ENCODE measurements around the gene CHCHD3.
"Not testable (repeated sequence)": the region's sequence is repeated elsewhere in the genome, so short reads cannot be mapped to it uniquely, and the experiment has no call there.

The CHCHD3 gene

DNA sequence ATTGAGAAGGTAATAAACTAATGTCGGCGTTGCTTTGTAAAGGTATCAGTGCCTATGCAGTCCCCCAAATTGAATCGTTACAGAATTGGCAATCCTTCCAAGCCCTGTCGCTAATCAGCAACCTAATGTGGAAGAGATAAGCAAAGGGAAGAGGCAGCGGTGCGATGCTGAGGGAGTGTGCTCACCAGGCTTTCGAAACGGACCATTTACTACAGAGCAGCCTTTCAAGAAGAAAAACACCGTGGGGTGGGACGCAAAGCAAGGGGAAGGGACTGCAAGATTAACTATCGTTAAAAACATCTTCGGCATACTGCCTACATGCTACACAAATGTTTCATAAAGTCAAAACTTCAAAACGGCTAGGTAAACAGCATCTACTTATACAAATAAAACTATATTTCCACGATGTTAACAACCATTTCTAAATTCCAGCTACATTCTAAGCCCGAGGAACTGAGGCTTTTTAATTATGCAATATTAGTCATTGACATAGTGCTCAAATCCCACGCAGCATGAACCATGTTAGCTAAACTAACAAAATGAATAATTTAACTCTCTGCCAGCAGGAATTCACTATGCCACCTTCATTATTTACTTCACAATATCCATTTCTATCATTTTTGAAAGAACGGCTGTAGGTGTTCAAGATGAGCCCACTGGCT is 85.2 kb downstream of the CHCHD3 start:
- no peak overlapping the region for H3K27ac Mint-ChIP-seq
- intact Hi-C loops (cut with micrococcal nuclease) = no loop called here
- no peaks in the 10 kb centered on the region for H3K9me3 Mint-ChIP-seq
- H3K27me3 Mint-ChIP-seq = no peaks in the 10 kb centered on the region
- no peaks in the 10 kb centered on the region for H3K36me3 Mint-ChIP-seq (ENCODE audit: low read depth)
- H3K4me3 Mint-ChIP-seq = no peak overlapping the region
- H3K4me1 Mint-ChIP-seq (ENCODE audit: low read depth) = peaks cover 6% of the 10 kb centered on the region

DNA sequence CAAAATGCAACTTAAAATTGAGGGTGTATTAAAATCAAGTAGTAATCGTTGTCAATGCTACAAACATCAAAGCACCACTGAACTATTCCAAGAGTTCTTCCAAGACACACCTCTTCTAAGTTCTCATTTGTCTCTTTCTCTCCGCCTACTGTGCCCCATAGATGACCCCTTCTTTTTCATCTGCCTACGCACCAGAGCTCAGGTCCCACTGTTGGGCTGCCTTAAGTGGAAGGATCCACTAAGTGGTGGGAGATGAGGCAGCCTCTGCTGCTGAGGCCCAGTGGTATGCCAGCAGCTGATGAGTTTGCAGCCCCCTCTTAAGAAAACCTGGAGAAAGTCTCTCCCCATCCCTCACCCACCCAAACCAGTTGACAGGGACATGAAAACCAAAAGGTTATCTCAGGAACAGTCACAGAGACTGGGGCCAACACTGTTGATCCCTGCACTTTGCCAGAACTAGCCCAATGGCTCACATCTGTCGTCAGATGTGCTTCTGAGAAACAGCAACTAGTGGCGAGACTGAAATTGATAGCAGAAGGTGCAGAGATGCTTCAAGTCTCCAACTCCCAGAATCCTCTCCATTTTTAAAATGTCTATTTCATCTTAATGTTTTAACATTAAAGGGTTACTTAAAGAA is 88.4 kb downstream of the CHCHD3 start:
- H3K27ac Mint-ChIP-seq = no peak overlapping the region
- H3K9me3 Mint-ChIP-seq = no peaks in the 10 kb centered on the region
- H3K4me3 Mint-ChIP-seq = no peak overlapping the region
- H3K36me3 Mint-ChIP-seq (ENCODE audit: low read depth) = no peaks in the 10 kb centered on the region
- peaks cover 17% of the 10 kb centered on the region for H3K4me1 Mint-ChIP-seq (ENCODE audit: low read depth)
- H3K27me3 Mint-ChIP-seq = no peaks in the 10 kb centered on the region
- intact Hi-C loops (cut with micrococcal nuclease) = no loop called here

DNA sequence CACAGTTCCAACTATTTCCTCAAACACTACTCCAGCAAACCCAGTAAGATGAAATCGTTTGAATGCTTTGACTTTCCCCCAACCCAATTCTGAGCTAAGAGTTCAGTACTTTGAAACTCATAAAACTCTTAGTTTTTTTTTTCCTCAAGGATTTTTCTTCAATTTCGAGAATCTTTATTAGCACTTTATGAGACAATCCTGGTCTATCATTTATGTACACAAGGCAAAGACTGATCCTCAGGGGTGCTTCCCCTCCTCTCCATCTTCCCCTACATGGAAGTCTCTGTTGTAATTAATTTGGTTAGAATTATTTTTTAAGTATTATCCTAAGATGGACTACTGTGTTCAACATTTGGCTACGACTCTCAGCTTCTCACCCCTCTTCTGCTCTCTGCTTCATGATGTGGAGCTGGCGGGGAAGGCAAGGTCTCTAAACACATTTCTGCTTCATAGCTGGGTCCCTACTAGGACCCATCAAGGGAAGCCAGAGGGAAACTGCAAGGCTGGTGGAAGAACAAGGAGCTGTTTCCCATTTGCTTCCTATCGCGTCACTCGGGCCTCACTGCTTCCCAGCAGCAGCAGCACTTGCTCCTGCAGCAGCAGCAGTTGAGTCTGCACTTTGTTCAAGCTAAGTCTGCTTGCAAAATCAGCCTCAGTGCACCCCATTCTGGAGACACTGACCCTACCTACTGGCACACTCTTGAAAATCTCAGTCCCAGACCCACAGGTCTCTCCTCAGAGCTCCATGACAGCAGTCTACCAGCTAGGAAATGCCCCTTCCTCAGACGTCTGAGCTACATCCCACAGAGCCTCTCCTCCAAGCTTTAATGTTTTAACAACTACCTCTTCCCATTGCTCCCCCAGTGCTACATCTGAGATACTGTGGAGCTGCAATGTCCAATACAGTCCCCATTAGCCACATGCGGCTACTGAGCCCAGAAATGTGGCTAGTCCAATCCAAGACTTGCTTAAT is 90.0 kb downstream of the CHCHD3 start:
- Mint-ChIP-seq H3K4me1 (ENCODE audit: low read depth) (peaks cover 17% of the 10 kb centered on the region), H3K27ac (no peak overlapping the region), H3K36me3 (ENCODE audit: low read depth) (no peaks in the 10 kb centered on the region), H3K27me3 (no peaks in the 10 kb centered on the region), H3K9me3 (peaks cover 8% of the 10 kb centered on the region), H3K4me3 (no peak overlapping the region)
- intact Hi-C loops (cut with micrococcal nuclease) = no loop called here

DNA sequence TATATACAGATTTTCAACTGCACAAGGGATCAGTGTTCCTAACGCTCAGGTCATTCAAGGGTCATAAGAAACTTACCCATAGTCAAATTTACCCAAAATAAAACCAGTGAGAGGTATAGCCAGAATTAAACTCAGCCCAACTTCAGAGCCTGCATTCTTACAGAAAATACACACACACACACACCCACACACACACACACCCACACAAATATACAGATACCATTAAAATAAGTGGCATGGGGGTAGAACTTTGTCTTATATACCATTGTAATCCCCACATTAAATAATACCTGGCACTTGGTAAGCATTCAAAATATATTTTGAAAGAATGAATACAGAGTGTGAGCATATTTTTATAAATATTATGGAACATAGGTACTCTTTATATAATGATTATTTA is 93.8 kb downstream of the CHCHD3 start:
- Mint-ChIP-seq H3K9me3 (peaks cover 14% of the 10 kb centered on the region), H3K4me3 (no peak overlapping the region), H3K36me3 (ENCODE audit: low read depth) (no peaks in the 10 kb centered on the region), H3K27me3 (no peaks in the 10 kb centered on the region), H3K4me1 (ENCODE audit: low read depth) (peaks cover 12% of the 10 kb centered on the region), H3K27ac (no peak overlapping the region)
- intact Hi-C loops (cut with micrococcal nuclease) = no loop called here

DNA sequence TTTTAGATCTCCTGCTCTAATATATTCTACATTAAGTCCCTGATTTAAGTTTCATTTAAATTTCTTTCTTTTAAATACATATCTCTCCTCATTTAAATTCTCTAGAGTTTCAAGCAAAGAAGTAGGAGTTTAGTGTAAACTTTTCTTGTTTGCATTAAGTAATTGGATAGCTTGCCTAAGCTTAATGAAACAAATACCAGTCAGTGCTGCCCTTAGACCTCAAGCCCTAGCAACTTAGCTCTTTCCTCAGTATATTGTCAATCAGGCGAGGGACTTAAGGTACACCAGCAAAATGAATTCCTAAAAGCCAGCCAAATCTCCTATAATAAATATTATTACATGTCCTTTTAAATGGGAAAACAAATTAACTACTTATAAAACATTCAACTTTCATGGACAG is 101.5 kb downstream of the CHCHD3 start:
- intact Hi-C loops (cut with micrococcal nuclease) = no loop called here
- H3K36me3 Mint-ChIP-seq (ENCODE audit: low read depth) = no peaks in the 10 kb centered on the region
- no peak overlapping the region for H3K4me3 Mint-ChIP-seq
- no peak overlapping the region for H3K27ac Mint-ChIP-seq
- no peaks in the 10 kb centered on the region for H3K27me3 Mint-ChIP-seq
- H3K9me3 Mint-ChIP-seq = no peaks in the 10 kb centered on the region
- peaks cover 13% of the 10 kb centered on the region for H3K4me1 Mint-ChIP-seq (ENCODE audit: low read depth)

DNA sequence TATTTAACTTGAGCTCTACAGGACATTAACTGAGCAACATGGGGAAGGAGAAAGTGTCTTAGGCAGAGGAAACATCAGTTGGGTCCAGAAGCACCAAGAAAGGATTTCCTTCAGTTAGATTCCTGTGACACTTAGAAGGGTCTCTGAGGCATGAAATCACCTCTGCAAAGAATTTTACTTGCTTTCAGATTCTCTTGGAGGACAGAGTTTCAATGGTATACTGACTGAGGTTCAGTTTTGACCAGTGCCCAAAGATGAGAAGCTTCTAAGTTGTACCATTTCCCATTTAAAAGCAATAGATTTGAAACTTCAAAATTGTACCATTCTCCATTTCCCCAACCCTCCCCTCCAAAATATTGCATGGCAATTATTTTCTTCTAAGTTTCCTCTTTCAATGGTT is 102.4 kb downstream of the CHCHD3 start:
- peaks cover 8% of the 10 kb centered on the region for H3K36me3 Mint-ChIP-seq (ENCODE audit: low read depth)
- H3K4me1 Mint-ChIP-seq (ENCODE audit: low read depth) = peaks cover 13% of the 10 kb centered on the region
- no peak overlapping the region for H3K27ac Mint-ChIP-seq
- H3K27me3 Mint-ChIP-seq = no peaks in the 10 kb centered on the region
- no peak overlapping the region for H3K4me3 Mint-ChIP-seq
- intact Hi-C loops (cut with micrococcal nuclease) = no loop called here
- no peaks in the 10 kb centered on the region for H3K9me3 Mint-ChIP-seq

DNA sequence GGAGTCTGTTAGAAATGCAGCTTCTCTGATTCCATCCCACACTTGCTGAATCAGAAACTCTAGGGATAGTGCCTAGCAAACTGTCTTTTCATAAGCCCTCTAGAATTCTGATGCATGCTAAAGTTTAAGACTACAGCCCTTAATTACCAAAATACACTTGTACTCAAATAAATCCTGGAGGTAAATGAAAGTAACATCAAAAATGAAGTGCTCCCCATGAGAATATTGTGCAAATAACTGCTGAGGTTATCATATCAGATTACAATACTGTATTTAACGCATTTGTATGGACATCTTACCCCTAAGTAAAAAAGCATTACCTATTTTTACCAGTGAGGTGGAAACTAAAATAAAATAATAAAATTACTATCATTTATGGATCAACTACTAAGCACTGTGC is 104.7 kb downstream of the CHCHD3 start:
- Mint-ChIP-seq H3K9me3 (no peaks in the 10 kb centered on the region), H3K4me1 (ENCODE audit: low read depth) (peaks cover 18% of the 10 kb centered on the region), H3K4me3 (no peak overlapping the region), H3K27ac (no peak overlapping the region), H3K27me3 (no peaks in the 10 kb centered on the region), H3K36me3 (ENCODE audit: low read depth) (peaks cover 30% of the 10 kb centered on the region)
- intact Hi-C loops (cut with micrococcal nuclease) = no loop called here

DNA sequence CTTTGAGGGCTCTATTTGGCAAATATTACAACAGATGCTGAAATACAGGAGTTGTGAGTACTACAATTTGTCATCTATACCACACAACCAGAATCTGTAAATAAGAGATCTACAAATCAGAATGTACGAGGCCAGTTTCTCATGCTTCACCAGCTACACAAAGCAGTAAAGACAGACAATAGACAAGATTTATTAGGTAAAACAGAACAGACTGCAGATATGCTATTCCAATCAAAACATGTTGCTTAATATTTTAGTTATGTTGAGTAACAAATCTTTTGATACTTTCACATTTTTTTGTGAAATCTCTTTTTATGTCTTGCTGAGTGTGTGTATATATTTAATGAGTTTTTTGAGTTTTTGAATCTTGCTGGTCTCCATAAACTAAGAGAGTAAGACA is 109.1 kb downstream of the CHCHD3 start:
- Mint-ChIP-seq H3K4me1 (ENCODE audit: low read depth) (peaks cover 34% of the 10 kb centered on the region), H3K27me3 (no peaks in the 10 kb centered on the region), H3K9me3 (no peaks in the 10 kb centered on the region), H3K36me3 (ENCODE audit: low read depth) (peaks cover 30% of the 10 kb centered on the region), H3K4me3 (no peak overlapping the region), H3K27ac (no peak overlapping the region)
- intact Hi-C loops (cut with micrococcal nuclease) = no loop called here

DNA sequence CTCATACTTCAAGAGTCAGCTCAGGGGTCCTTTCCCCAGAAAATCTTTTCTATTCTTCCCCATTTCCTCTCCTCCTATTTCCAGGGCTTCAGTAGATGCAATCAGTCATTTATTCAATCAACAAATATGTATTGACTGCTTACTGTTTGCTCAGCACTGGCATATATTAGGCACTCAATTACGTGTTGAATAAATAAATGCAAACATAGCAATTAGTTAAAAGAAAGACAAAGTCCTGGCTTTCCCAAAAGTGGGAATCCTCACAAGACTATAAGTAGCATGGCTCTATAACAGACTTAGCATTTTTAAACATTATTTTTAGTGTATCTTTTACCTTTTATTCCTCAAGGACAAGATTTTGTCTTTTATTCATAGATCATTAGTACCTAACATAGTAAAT is 111.6 kb downstream of the CHCHD3 start:
- Mint-ChIP-seq H3K4me1 (ENCODE audit: low read depth) (peaks cover 31% of the 10 kb centered on the region), H3K27ac (no peak overlapping the region), H3K27me3 (no peaks in the 10 kb centered on the region), H3K36me3 (ENCODE audit: low read depth) (peaks cover 29% of the 10 kb centered on the region), H3K9me3 (no peaks in the 10 kb centered on the region), H3K4me3 (no peak overlapping the region)
- intact Hi-C loops (cut with micrococcal nuclease) = no loop called here

DNA sequence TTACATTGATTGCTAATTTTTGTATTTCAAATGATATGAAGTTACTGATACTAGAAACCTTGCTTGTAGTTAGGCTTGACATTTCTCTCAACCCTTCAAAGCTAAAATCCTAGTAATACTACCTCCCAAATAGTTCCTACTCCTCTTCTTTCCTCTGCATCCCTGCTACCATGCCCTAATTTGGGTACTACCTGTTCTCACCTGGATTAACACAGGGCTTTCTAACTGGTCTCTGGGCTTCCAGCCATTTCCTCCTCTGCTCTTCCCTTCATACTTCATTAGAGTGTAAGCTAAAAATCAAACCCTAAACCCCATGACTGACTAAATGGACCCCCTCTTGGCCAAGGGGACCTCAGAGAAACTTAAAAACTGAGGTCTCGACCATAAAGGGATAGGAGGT is 112.4 kb downstream of the CHCHD3 start:
- Mint-ChIP-seq H3K27me3 (no peaks in the 10 kb centered on the region), H3K4me3 (no peak overlapping the region), H3K9me3 (no peaks in the 10 kb centered on the region), H3K36me3 (ENCODE audit: low read depth) (peaks cover 22% of the 10 kb centered on the region), H3K4me1 (ENCODE audit: low read depth) (peaks cover 36% of the 10 kb centered on the region), H3K27ac (no peak overlapping the region)
- intact Hi-C loops (cut with micrococcal nuclease) = no loop called here

DNA sequence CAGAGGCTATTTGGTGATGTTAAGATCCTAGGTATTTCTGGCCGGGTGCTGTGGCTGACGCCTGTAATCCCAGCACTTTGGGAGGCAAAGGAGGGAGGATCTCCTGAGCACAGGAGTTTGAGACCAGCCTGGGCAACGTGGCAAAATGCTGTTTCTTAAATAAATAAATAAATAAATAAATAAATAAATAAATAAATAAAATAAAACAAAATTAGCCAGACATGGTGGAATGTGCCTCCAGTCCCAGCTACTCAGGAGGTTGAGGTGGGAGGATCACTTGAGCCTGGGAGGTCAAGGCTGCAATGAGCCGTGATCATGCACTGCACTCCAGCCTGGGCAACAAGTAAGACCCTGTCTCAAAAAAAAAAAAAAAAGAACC is 114.4 kb downstream of the CHCHD3 start:
- H3K4me3 Mint-ChIP-seq; intact Hi-C loops (cut with micrococcal nuclease); H3K27ac Mint-ChIP-seq; H3K9me3 Mint-ChIP-seq; H3K27me3 Mint-ChIP-seq; H3K36me3 Mint-ChIP-seq (ENCODE audit: low read depth): not testable (repeated sequence)
- peaks cover 30% of the 10 kb centered on the region for H3K4me1 Mint-ChIP-seq (ENCODE audit: low read depth)

DNA sequence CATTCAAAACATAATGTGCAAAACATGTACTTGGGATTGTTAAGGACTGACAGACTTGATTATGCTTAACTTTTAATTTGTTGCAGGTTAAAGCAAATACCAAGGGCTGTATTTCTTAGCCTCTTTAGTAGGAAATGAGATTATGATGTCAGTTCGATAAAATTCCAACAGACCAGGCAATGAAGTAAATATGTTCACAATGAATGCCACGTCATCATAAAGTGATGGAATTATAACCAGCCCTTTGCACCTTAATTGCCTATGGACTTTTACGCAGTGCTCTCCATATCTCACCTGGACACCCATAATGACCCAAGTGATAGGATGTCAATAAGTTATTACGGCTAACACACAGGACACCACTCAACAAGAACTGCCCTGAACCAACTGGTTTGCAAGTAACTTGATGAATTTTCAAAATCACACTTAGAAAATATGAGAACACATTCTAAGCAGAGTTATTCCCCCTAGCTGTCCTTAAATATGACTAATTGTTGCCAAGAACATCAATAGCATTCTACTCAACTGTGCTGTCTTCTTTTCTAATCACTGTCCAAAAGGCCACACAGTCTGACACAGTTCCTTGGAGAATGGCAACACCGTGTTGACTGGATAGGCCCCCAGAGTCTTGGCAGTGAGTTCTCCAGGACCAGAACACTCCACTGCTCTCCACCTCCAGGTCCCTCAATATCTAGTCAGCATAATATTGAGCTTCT is 115.0 kb downstream of the CHCHD3 start:
- no peak overlapping the region for H3K4me3 Mint-ChIP-seq
- H3K4me1 Mint-ChIP-seq (ENCODE audit: low read depth) = peaks cover 30% of the 10 kb centered on the region
- intact Hi-C loops (cut with micrococcal nuclease) = no loop called here

DNA sequence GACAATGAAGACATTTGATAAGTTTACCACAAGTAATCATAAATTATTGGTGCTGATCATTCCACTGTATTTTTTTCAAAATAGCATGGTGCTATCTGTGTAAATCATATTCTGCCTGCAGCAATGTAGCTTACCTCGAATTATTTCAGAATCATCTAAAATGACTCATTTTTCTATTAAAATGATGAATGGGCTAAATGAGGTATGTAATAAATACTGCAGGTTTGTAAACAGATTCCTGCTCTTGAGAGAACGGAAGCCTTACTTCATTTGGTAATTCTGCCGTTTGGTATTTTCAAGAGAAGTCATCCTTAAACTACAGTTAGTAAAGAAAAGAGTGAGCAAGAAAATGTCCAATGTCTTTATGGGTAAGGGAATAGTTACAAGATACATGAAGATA is 115.9 kb downstream of the CHCHD3 start:
- Mint-ChIP-seq H3K36me3 (ENCODE audit: low read depth) (no peaks in the 10 kb centered on the region), H3K4me3 (no peak overlapping the region), H3K4me1 (ENCODE audit: low read depth) (peaks cover 30% of the 10 kb centered on the region), H3K27me3 (no peaks in the 10 kb centered on the region), H3K9me3 (no peaks in the 10 kb centered on the region), H3K27ac (no peak overlapping the region)
- intact Hi-C loops (cut with micrococcal nuclease) = no loop called here

More for the DNA sequence above, 115.0 kb downstream of the CHCHD3 start:
- no peak overlapping the region for H3K27ac Mint-ChIP-seq
- H3K36me3 Mint-ChIP-seq (ENCODE audit: low read depth) = no peaks in the 10 kb centered on the region
- H3K27me3 Mint-ChIP-seq = no peaks in the 10 kb centered on the region
- no peaks in the 10 kb centered on the region for H3K9me3 Mint-ChIP-seq

DNA sequence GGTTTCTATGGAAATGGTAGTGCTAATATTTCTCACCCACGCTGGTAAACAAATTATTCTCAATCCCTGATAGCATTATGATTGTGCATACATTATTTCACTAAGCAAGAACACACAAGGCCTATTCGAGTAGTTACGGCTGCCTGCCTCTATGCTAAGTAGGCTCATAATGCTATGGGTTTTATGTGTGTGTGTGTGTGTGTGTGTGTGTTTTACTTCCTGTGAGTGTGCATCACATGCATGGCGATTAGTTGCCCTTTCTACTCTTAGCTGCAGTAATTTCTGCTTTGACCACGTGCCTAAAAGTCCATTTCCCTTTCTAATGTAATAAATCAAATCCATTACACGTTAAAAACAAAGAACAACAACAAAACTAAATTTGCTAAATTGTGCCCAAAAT is 117.0 kb downstream of the CHCHD3 start:
- intact Hi-C loops (cut with micrococcal nuclease) = no loop called here
- no peaks in the 10 kb centered on the region for H3K27me3 Mint-ChIP-seq
- H3K9me3 Mint-ChIP-seq = no peaks in the 10 kb centered on the region
- H3K4me3 Mint-ChIP-seq = no peak overlapping the region
- no peak overlapping the region for H3K27ac Mint-ChIP-seq
- peaks cover 26% of the 10 kb centered on the region for H3K4me1 Mint-ChIP-seq (ENCODE audit: low read depth)
- no peaks in the 10 kb centered on the region for H3K36me3 Mint-ChIP-seq (ENCODE audit: low read depth)
